CD14-positive monocyte (primary cell): Measurements from ENCODE around the gene DESI2. TPM values are rescaled to one million over a fixed set of nuclear protein-coding genes. Genes with fewer than 3 reads are reported as not detected.

ENCODE experiments used
- DNase-seq, 3 donors: peaks; one replicate each; pipeline ENCODE4 v3.0.0-alpha.2; 2011 to 2022
- H2AFZ ChIP-seq: 2 replicates; pipeline ENCODE4 v1.6.0; 2012; ENCODE audit warnings: mild to moderate bottlenecking, low read depth, low read length, inconsistent platforms; ENCODE audit not compliant: insufficient read depth, poor library complexity, severe bottlenecking
- H3K27ac ChIP-seq, 2 donors: 1 replicate in 1 of 2; 2 replicates in 1 of 2; pipeline ENCODE4 v1.5.1; 2012 to 2013; ENCODE audit warnings: low read length in 2 of 2, control low read depth in 1 of 2, inconsistent platforms in 1 of 2, low read depth in 1 of 2, mild to moderate bottlenecking in 1 of 2
- H3K27me3 ChIP-seq, 2 donors: one replicate each; pipeline versions ENCODE4 v1.6.0 to v1.6.1; 2011 to 2013; ENCODE audit warnings: low read length in 2 of 2; ENCODE audit not compliant: control insufficient read depth in 2 of 2, insufficient read depth in 2 of 2
- H3K36me3 ChIP-seq, 2 donors: replicated peaks in 1 of 2; 1 replicate in 1 of 2; 2 replicates in 1 of 2; pipeline versions ENCODE4 v1.5.1 to v1.6.1; 2012 to 2013; ENCODE audit warnings: low read length in 2 of 2, control low read depth in 1 of 2, inconsistent platforms in 1 of 2, mild to moderate bottlenecking in 1 of 2; ENCODE audit not compliant: insufficient read depth in 2 of 2, control insufficient read depth in 1 of 2
- H3K4me1 ChIP-seq, 2 donors: 1 replicate in 1 of 2; 2 replicates in 1 of 2; pipeline versions ENCODE4 v1.5.1 to v1.6.1; 2012 to 2013; ENCODE audit warnings: low read length in 2 of 2, control low read depth in 1 of 2, inconsistent platforms in 1 of 2, mild to moderate bottlenecking in 1 of 2, moderate library complexity in 1 of 2; ENCODE audit not compliant: insufficient read depth in 2 of 2, control insufficient read depth in 1 of 2
- H3K4me2 ChIP-seq: replicated peaks from 2 replicates; pipeline ENCODE3; 2012; ENCODE audit warnings: low read length, moderate library complexity, mild to moderate bottlenecking; ENCODE audit not compliant: poor library complexity, severe bottlenecking; ENCODE audit errors: extremely low read depth
- H3K4me3 ChIP-seq, 3 experiments: fragments of 200-600 bp in 1 of 3; sonication (generic) in 1 of 3; replicated peaks in 1 of 3; 1 replicate in 2 of 3; 2 replicates in 1 of 3; pipeline ENCODE4 v1.5.1; 2011 to 2013; ENCODE audit warnings: low read length in 3 of 3, mild to moderate bottlenecking in 3 of 3, control low read depth in 2 of 3, low read depth in 2 of 3, inconsistent platforms in 1 of 3, moderate library complexity in 1 of 3
- H3K79me2 ChIP-seq: 2 replicates; pipeline ENCODE4 v1.6.0; 2012; ENCODE audit warnings: mild to moderate bottlenecking, control low read depth, inconsistent platforms, low read length, moderate library complexity; ENCODE audit not compliant: insufficient read depth
- H3K9ac ChIP-seq: 2 replicates; pipeline ENCODE4 v1.6.0; 2017; ENCODE audit warnings: low read length, mild to moderate bottlenecking; ENCODE audit not compliant: insufficient read depth, poor library complexity, severe bottlenecking
- H3K9me3 ChIP-seq, 2 donors: replicated peaks in 1 of 2; 1 replicate in 1 of 2; 2 replicates in 1 of 2; pipeline versions ENCODE4 v1.5.1 to v1.6.1; 2012 to 2013; ENCODE audit warnings: low read length in 2 of 2, control low read depth in 1 of 2; ENCODE audit not compliant: control insufficient read depth in 1 of 2, insufficient read depth in 1 of 2
- H4K20me1 ChIP-seq: 2 replicates; pipeline ENCODE4 v1.6.0; 2012; ENCODE audit warnings: mild to moderate bottlenecking, low read length, control low read depth, moderate library complexity; ENCODE audit not compliant: insufficient read depth
- H3K27ac Mint-ChIP-seq, 7 donors: one replicate each; pipeline ENCODE4 v1.8.0; 2020; ENCODE audit warnings: mild to moderate bottlenecking in 7 of 7, mixed read lengths in 7 of 7, moderate library complexity in 6 of 7, inconsistent platforms in 2 of 7
- H3K27me3 Mint-ChIP-seq, 3 donors: one replicate each; pipeline ENCODE4 v1.8.0; 2021 to 2022; ENCODE audit warnings: low read depth in 3 of 3, mild to moderate bottlenecking in 3 of 3, mixed read lengths in 3 of 3, moderate library complexity in 3 of 3, inconsistent platforms in 1 of 3
- H3K36me3 Mint-ChIP-seq, 2 donors: one replicate each; pipeline ENCODE4 v1.8.0; 2020; ENCODE audit warnings: mixed read lengths in 2 of 2, inconsistent platforms in 1 of 2, mild to moderate bottlenecking in 1 of 2
- H3K4me1 Mint-ChIP-seq: one replicate; pipeline ENCODE4 v1.8.0; 2020; ENCODE audit warnings: mild to moderate bottlenecking, mixed read lengths
- H3K4me3 Mint-ChIP-seq, 2 donors: one replicate each; pipeline ENCODE4 v1.8.0; 2020; ENCODE audit warnings: mild to moderate bottlenecking in 2 of 2, mixed read lengths in 2 of 2, moderate library complexity in 1 of 2
- H3K9me3 Mint-ChIP-seq, 7 donors: one replicate each; pipeline ENCODE4 v1.8.0; 2020 to 2022; ENCODE audit warnings: mixed read lengths in 7 of 7, mild to moderate bottlenecking in 6 of 7, moderate library complexity in 6 of 7, inconsistent platforms in 2 of 7
- CTCF ChIP-seq: fragments of 200-600 bp; IDR thresholded peaks from one replicate; pipeline ENCODE4 v1.8.0; 2022; ENCODE audit warnings: antibody characterized with exemption, mild to moderate bottlenecking
- WGBS: methylation state at CpG from one replicate; pipeline ENCODE4 v1.1.5; 2013; ENCODE audit warnings: missing lambda C conversion rate; ENCODE audit not compliant: insufficient coverage; 5-methylcytosine and 5-hydroxymethylcytosine counted together
- intact Hi-C, 2 donors: fragments of 100-400 bp; cut with micrococcal nuclease; formaldehyde crosslinking; loops; one replicate each; pipeline versions ENCODE4 v1.15.0 to v1.15.1; 2023
- polyA plus RNA-seq, 3 donors: library from polyadenylated mRNA; depleted of rRNA in 1 of 3; unstranded in 2 of 3; stranded (reverse) in 1 of 3; fragments of 300-500 nt in 2 of 3; fragments of >200 nt in 1 of 3; fragmentation: Illumina TruSeq in 2 of 3; gene quantifications; 1 replicate in 2 of 3; 2 replicates in 1 of 3; pipeline ENCODE4 v1.2.3, GENCODE V29; 2012 to 2021

DESI2 gene
- polyA plus RNA-seq, 3 donors: 10.5 to 12.0 (median 11.2) TPM

- no peak for TF ChIP-seq CTCF
- Mint-ChIP-seq H3K27ac (no peak overlapping the region), H3K27me3 (peaks cover 0 to 2% (median 0%) of the 10 kb centered on the region in 3 donors), H3K9me3 (no peaks in the 10 kb centered on the region), H3K36me3 (peaks cover 27 to 31% of the 10 kb centered on the region in 2 donors), H3K4me3 (no peak overlapping the region), H3K4me1 (peaks cover 4% of the 10 kb centered on the region)
- H3K36me3 ChIP-seq: peaks cover 23 to 44% of the 10 kb centered on the region in 2 donors
- H3K9me3 ChIP-seq: no peaks in the 10 kb centered on the region
- H2AFZ ChIP-seq: no peak overlapping the region
- intact Hi-C loops: no loop called here
- WGBS: 92% methylated on average over 3 of the region's 8 CpGs
- no peak overlapping the region for H3K9ac ChIP-seq
- no peak overlapping the region for H3K27ac ChIP-seq
- no peaks in the 10 kb centered on the region for H3K4me1 ChIP-seq
- DNase-seq: no peak
- no peak overlapping the region for H3K4me2 ChIP-seq
- H3K27me3 ChIP-seq: no peaks in the 10 kb centered on the region
- no peaks in the 10 kb centered on the region for H3K79me2 ChIP-seq
- H4K20me1 ChIP-seq: no peaks in the 10 kb centered on the region
- no peak overlapping the region for H3K4me3 ChIP-seq
Measured at GRCh38 chr1:244709076-244709475, 56.1 kb downstream of the DESI2 start.

- DNase-seq: no peak
- no peak overlapping the region for H2AFZ ChIP-seq
- H3K79me2 ChIP-seq: no peaks in the 10 kb centered on the region
- H3K36me3 ChIP-seq: peaks cover 19 to 40% of the 10 kb centered on the region in 2 donors
- H3K9ac ChIP-seq: no peak overlapping the region
- WGBS: no CpG with 5 or more reads among the region's 2 CpGs
- H3K4me3 ChIP-seq: no peak overlapping the region
- Mint-ChIP-seq H3K27ac (no peak overlapping the region), H3K27me3 (peaks cover 0 to 2% (median under 1%) of the 10 kb centered on the region in 3 donors), H3K4me1 (peaks cover 4% of the 10 kb centered on the region), H3K9me3 (no peaks in the 10 kb centered on the region), H3K36me3 (peaks cover 23 to 27% of the 10 kb centered on the region in 2 donors), H3K4me3 (no peak overlapping the region)
- no peak for TF ChIP-seq CTCF
- H4K20me1 ChIP-seq: no peaks in the 10 kb centered on the region
- no peaks in the 10 kb centered on the region for H3K4me1 ChIP-seq
- H3K9me3 ChIP-seq: no peaks in the 10 kb centered on the region
- H3K27me3 ChIP-seq: no peaks in the 10 kb centered on the region
- no peak overlapping the region for H3K4me2 ChIP-seq
- no peak overlapping the region for H3K27ac ChIP-seq
- intact Hi-C loops: no loop called here
Measured at GRCh38 chr1:244709476-244710368, 56.8 kb downstream of the DESI2 start.
